Endothelial cell of umbilical vein (primary cell): ENCODE results near the gene CYP26A1.

Experiments
- TF ChIP-seq, protein P1 (sequence below), 2 donors: IDR thresholded peaks; 1 replicate in 1 of 2; 2 replicates in 1 of 2; pipeline ENCODE4 v1.5.1; 2011; ENCODE audit warnings: low read length in 2 of 2, mild to moderate bottlenecking in 2 of 2, moderate library complexity in 2 of 2, control low read depth in 1 of 2, inconsistent platforms in 1 of 2, low read depth in 1 of 2; ENCODE audit not compliant: insufficient read depth in 1 of 2; ENCODE audit errors: extremely low read depth in 1 of 2
- TF ChIP-seq, protein P2 (sequence below): IDR thresholded peaks from 2 replicates; pipeline ENCODE4 v1.6.1; 2011; ENCODE audit not compliant: insufficient read depth, insufficient read length

DNA sequence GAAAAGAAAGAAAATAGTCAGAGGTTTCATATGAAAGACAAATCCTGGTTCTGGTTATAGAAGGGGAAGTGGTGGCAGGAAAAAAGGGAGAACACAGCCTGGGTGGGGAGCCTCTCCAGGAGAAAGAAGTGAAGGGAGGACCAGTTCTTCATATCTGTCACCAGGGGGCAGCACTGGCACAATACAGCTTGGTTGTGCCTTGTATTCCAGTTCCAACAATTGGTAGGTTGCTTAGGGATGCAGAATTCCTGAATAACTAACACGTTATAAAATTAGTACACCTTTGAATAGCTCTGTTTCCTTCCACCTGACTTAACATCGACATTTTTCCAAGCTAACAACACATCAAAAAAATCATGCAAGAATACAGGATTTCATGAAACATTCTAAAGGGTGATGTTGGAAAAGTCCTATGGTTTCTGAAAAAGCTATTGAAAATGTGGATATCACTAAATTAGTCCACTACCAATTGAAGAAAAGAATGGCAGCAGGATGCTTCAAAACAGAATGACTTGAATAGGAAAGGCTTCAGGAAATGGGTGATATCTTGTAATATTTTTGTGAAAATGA is 52.9 kb downstream of the CYP26A1 start:
- TF ChIP-seq, protein P1, sequence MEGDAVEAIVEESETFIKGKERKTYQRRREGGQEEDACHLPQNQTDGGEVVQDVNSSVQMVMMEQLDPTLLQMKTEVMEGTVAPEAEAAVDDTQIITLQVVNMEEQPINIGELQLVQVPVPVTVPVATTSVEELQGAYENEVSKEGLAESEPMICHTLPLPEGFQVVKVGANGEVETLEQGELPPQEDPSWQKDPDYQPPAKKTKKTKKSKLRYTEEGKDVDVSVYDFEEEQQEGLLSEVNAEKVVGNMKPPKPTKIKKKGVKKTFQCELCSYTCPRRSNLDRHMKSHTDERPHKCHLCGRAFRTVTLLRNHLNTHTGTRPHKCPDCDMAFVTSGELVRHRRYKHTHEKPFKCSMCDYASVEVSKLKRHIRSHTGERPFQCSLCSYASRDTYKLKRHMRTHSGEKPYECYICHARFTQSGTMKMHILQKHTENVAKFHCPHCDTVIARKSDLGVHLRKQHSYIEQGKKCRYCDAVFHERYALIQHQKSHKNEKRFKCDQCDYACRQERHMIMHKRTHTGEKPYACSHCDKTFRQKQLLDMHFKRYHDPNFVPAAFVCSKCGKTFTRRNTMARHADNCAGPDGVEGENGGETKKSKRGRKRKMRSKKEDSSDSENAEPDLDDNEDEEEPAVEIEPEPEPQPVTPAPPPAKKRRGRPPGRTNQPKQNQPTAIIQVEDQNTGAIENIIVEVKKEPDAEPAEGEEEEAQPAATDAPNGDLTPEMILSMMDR (IDR thresholded peaks at IDR 0.05; ENCODE audit: extremely low read depth in 1 of 2, insufficient read depth in 1 of 2, low read depth in 1 of 2, low read length in 2 of 2), result peak; percentile 15
- TF ChIP-seq, protein P2, sequence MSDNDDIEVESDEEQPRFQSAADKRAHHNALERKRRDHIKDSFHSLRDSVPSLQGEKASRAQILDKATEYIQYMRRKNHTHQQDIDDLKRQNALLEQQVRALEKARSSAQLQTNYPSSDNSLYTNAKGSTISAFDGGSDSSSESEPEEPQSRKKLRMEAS, result no peak
